Measurements from ENCODE around the gene TMIGD3.

TMIGD3 gene

GRCh38 chr1:111486431-111486830 is 17.0 kb downstream of the TMIGD3 start:
- peak overlapping the region in 4 of 11 experiments; percentile 77 to 89 (median 79); a peak in 7 of 22 replicates for H3K4me2 ChIP-seq

GRCh38 chr1:111484391-111485026 is 18.9 kb downstream of the TMIGD3 start:
- Histone ChIP-seq H3K36me3 (no peaks in the 10 kb centered on the region), H3K9me3 (replicated peaks in 1 of 11) (no peaks in the 10 kb centered on the region), H4K20me1 (no peaks in the 10 kb centered on the region), H3K9ac (no peak overlapping the region), H3K27ac (no peak overlapping the region), H3K4me2 (peak overlapping the region in 4 of 11 experiments; percentile 11 to 80 (median 45); a peak in 6 of 22 replicates), H3K4me3 (no peak overlapping the region), H3K27me3 (no peaks in the 10 kb centered on the region), H3K4me1 (peaks cover 0 to 100% (median 42%) of the 10 kb centered on the region in 10 experiments; a peak in 16 of 20 replicates)
- TF ChIP-seq Cebpa-rat (IDR thresholded peaks at IDR 0.05), result no peak

More at GRCh38 chr1:111486431-111486830, 17.0 kb downstream of the TMIGD3 start:
- Histone ChIP-seq H3K27ac (no peak overlapping the region), H3K27me3 (no peaks in the 10 kb centered on the region), H3K9me3 (replicated peaks in 1 of 11) (no peaks in the 10 kb centered on the region), H3K4me1 (peaks cover 0 to 100% (median 34%) of the 10 kb centered on the region in 10 experiments; a peak in 12 of 20 replicates), H4K20me1 (no peaks in the 10 kb centered on the region), H3K4me3 (no peak overlapping the region), H3K9ac (no peak overlapping the region), H3K36me3 (no peaks in the 10 kb centered on the region)
- TF ChIP-seq Cebpa-rat (IDR thresholded peaks at IDR 0.05), result no peak

- Histone ChIP-seq H4K20me1 (no peaks in the 10 kb centered on the region), H3K27ac (peak overlapping the region in 1 of 11 experiments; percentile 9; a peak in 1 of 22 replicates), H3K9me3 (replicated peaks in 1 of 11) (no peaks in the 10 kb centered on the region), H3K4me1 (peaks cover 0 to 97% (median 37%) of the 10 kb centered on the region in 10 experiments; a peak in 16 of 20 replicates), H3K4me3 (no peak overlapping the region), H3K4me2 (peak overlapping the region in 4 of 11 experiments; percentile 11 to 80 (median 45); a peak in 6 of 22 replicates), H3K36me3 (0 out of 22 replicates have a peak, but pooled peaks cover 0 to under 1% (median 0%) of the 10 kb centered on the region in 11 experiments), H3K27me3 (no peaks in the 10 kb centered on the region), H3K9ac (no peak overlapping the region)
- no peak for TF ChIP-seq Cebpa-rat (IDR thresholded peaks at IDR 0.05)
Observed at GRCh38 chr1:111483876-111484275, 19.6 kb downstream of the TMIGD3 start.

- no peaks in the 10 kb centered on the region for H3K9me3 ChIP-seq (replicated peaks in 1 of 11)
- no peaks in the 10 kb centered on the region for H3K27me3 ChIP-seq
Observed at GRCh38 chr1:111483166-111483565, 20.3 kb downstream of the TMIGD3 start.

GRCh38 chr1:111481387-111482221 is 21.8 kb downstream of the TMIGD3 start:
- Histone ChIP-seq H3K36me3 (peaks cover 0 to 12% (median 7%) of the 10 kb centered on the region in 11 experiments; a peak in 10 of 22 replicates), H3K4me2 (peak overlapping the region in 5 of 11 experiments; percentile 41 to 82 (median 74); a peak in 8 of 22 replicates), H3K4me3 (no peak overlapping the region), H3K27ac (peak overlapping the region in 4 of 11 experiments; percentile 10 to 31 (median 24); a peak in 2 of 22 replicates), H3K4me1 (peaks cover 19 to 97% (median 42%) of the 10 kb centered on the region in 10 experiments), H4K20me1 (no peaks in the 10 kb centered on the region), H3K9ac (no peak overlapping the region; a peak in 1 of 22 replicates), H3K27me3 (no peaks in the 10 kb centered on the region), H3K9me3 (replicated peaks in 1 of 11) (no peaks in the 10 kb centered on the region)
- no peak for TF ChIP-seq Cebpa-rat (IDR thresholded peaks at IDR 0.05)

More at GRCh38 chr1:111483166-111483565, 20.3 kb downstream of the TMIGD3 start:
- Histone ChIP-seq H4K20me1 (no peaks in the 10 kb centered on the region), H3K36me3 (peaks cover 0 to 7% (median 3%) of the 10 kb centered on the region in 11 experiments; a peak in 10 of 22 replicates), H3K4me3 (no peak overlapping the region), H3K9ac (no peak overlapping the region), H3K4me1 (peaks cover 3 to 97% (median 36%) of the 10 kb centered on the region in 10 experiments), H3K4me2 (peak overlapping the region in 3 of 11 experiments; percentile 44 to 80 (median 46); a peak in 5 of 22 replicates), H3K27ac (no peak overlapping the region; a peak in 1 of 22 replicates)
- TF ChIP-seq Cebpa-rat (IDR thresholded peaks at IDR 0.05), result no peak

- peak overlapping the region in 7 of 11 experiments; percentile 18 to 82 (median 62); a peak in 14 of 22 replicates for H3K4me2 ChIP-seq
- H3K4me1 ChIP-seq, result peaks cover 28 to 97% (median 51%) of the 10 kb centered on the region in 10 experiments
- TF ChIP-seq Cebpa-rat (IDR thresholded peaks at IDR 0.05), result no peak
- H3K27ac ChIP-seq, result peak overlapping the region in 6 of 11 experiments; percentile 10 to 44 (median 28); a peak in 8 of 22 replicates
- H3K27me3 ChIP-seq, result no peaks in the 10 kb centered on the region
- no peaks in the 10 kb centered on the region for H3K9me3 ChIP-seq (replicated peaks in 1 of 11)
- no peaks in the 10 kb centered on the region for H4K20me1 ChIP-seq
- H3K36me3 ChIP-seq, result peaks cover 0 to 12% (median 7%) of the 10 kb centered on the region in 11 experiments; a peak in 10 of 22 replicates
- H3K4me3 ChIP-seq, result no peak overlapping the region
- H3K9ac ChIP-seq, result no peak overlapping the region
Observed at GRCh38 chr1:111480674-111481073, 22.8 kb downstream of the TMIGD3 start.

- peak overlapping the region; percentile 78 to 90 (median 84) for H3K4me2 ChIP-seq
- no peak for TF ChIP-seq Cebpa-rat (IDR thresholded peaks at IDR 0.05)
- no peaks in the 10 kb centered on the region for H3K9me3 ChIP-seq (replicated peaks in 1 of 11)
- peaks cover 0 to 12% (median 8%) of the 10 kb centered on the region in 11 experiments; a peak in 11 of 22 replicates for H3K36me3 ChIP-seq
- no peaks in the 10 kb centered on the region for H4K20me1 ChIP-seq
- H3K4me1 ChIP-seq, result peaks cover 50 to 97% (median 82%) of the 10 kb centered on the region in 10 experiments
- peak overlapping the region in 9 of 11 experiments; percentile 46 to 70 (median 64); a peak in 19 of 22 replicates for H3K9ac ChIP-seq
- H3K4me3 ChIP-seq, result peak overlapping the region in 9 of 10 experiments; percentile 1 to 31 (median 17); a peak in 8 of 20 replicates
- H3K27me3 ChIP-seq, result no peaks in the 10 kb centered on the region
- H3K27ac ChIP-seq, result peak overlapping the region; percentile 33 to 86 (median 77); a peak in 21 of 22 replicates
Observed at GRCh38 chr1:111476761-111477309, 26.6 kb downstream of the TMIGD3 start.

- Histone ChIP-seq H3K4me3 (peak overlapping the region in 6 of 10 experiments; percentile 1 to 43 (median 14); a peak in 5 of 20 replicates), H3K9ac (peak overlapping the region in 10 of 11 experiments; percentile 10 to 70 (median 60); a peak in 15 of 22 replicates), H3K4me2 (peak overlapping the region; percentile 78 to 90 (median 84)), H3K4me1 (peaks cover 54 to 97% (median 83%) of the 10 kb centered on the region in 10 experiments), H4K20me1 (no peaks in the 10 kb centered on the region), H3K27ac (peak overlapping the region; percentile 33 to 86 (median 77); a peak in 21 of 22 replicates), H3K27me3 (no peaks in the 10 kb centered on the region), H3K36me3 (peaks cover 0 to 12% (median 8%) of the 10 kb centered on the region in 11 experiments; a peak in 11 of 22 replicates), H3K9me3 (replicated peaks in 1 of 11) (no peaks in the 10 kb centered on the region)
- no peak for TF ChIP-seq Cebpa-rat (IDR thresholded peaks at IDR 0.05)
Observed at GRCh38 chr1:111476214-111476613, 27.2 kb downstream of the TMIGD3 start.
